ENCODE results near the gene GSTM5.
A peak's percentile ranks its signal among the peaks of the same experiment; 100 is the strongest.
"Not testable (repeated sequence)": the region's sequence is repeated elsewhere in the genome, so short reads cannot be mapped to it uniquely, and the experiment has no call there.

The GSTM5 gene

GRCh38 chr1:109761227-109762038 is 49.4 kb downstream of the GSTM5 start:
- peak; percentile 91 for DNase-seq (ENCODE audit: low spot score)

- no peak for DNase-seq (ENCODE audit: low spot score)
These were observed 50.1 kb downstream of the GSTM5 start for GRCh38 chr1:109762039-109762585.

GRCh38 chr1:109762821-109763645 is 51.0 kb downstream of the GSTM5 start:
- no peak for DNase-seq (ENCODE audit: low spot score)

GRCh38 chr1:109763646-109764415 is 51.8 kb downstream of the GSTM5 start, which contains the start of gene EPS8L3:
Gene EPS8L3, minus strand, starts transcription at chr1:109763923. Its CDS starts 2,174 bp downstream, at chr1:109761749.
- DNase-seq (ENCODE audit: low spot score): no peak

- DNase-seq (ENCODE audit: low spot score): no peak
These were observed 52.8 kb downstream of the GSTM5 start for GRCh38 chr1:109764561-109765482.

- no peak for DNase-seq (ENCODE audit: low spot score)
These were observed 53.4 kb downstream of the GSTM5 start for GRCh38 chr1:109765483-109765815.

- DNase-seq (ENCODE audit: low spot score): no peak
These were observed 54.0 kb downstream of the GSTM5 start for GRCh38 chr1:109765896-109766615.

- not testable (repeated sequence) for DNase-seq (ENCODE audit: low spot score)
These were observed 55.1 kb downstream of the GSTM5 start for GRCh38 chr1:109766991-109767636.

Measured in SK-N-DZ (cell line).